Measurements from ENCODE around the gene HECTD3. TPM values are rescaled to one million over a fixed set of nuclear protein-coding genes. Genes with fewer than 3 reads are reported as not detected.
"Not testable (repeated sequence)": the region's sequence is repeated elsewhere in the genome, so short reads cannot be mapped to it uniquely, and the experiment has no call there.

Gene HECTD3
- total RNA-seq, 1 donor from 2014 or later = 44.6 TPM

DNA sequence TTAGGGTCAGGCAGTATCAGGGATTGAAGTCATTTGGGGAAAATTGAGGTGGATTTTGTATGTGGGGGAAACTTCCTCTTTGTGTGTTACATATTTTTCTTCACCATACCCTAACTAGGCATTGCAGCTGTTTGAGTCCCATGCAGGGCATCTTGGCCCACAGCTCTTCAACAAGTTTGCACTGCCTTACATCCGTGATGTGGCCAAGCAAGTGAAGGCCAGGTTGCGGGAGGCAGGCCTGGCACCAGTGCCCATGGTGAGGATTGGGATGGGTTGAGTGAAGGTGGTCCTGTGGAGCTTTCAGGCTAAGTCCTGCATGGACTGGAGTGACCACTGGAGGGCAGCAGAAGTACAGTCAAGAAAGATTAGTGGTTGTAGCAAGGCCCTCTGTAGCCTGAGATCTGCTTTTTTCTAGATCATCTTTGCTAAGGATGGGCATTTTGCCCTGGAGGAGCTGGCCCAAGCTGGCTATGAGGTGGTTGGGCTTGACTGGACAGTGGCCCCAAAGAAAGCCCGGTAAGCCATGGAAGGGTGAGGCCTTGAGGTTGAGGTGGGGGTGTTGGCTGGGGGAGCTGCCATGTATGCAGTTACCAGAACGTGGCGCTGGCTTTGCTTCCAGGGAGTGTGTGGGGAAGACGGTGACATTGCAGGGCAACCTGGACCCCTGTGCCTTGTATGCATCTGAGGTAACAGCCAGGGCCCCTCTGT is 3.4 kb upstream of the HECTD3 start:
- intact Hi-C loops (cut with micrococcal nuclease) = loop anchor here (1.0 to 10.0 kb wide), 4 partner anchors 192 to 1180 kb away; partner anchors contain the start of genes POMGNT1 and ZSWIM5

- intact Hi-C loops (cut with micrococcal nuclease) = loop anchor here (1.0 to 10.0 kb wide), 6 partner anchors 193 to 1181 kb away; partner anchors contain the start of genes IPO13, POMGNT1, RNU5D-1 and ZSWIM5
Observed at GRCh38 chr1:45013551-45014209, 2.6 kb upstream of the HECTD3 start.

DNA sequence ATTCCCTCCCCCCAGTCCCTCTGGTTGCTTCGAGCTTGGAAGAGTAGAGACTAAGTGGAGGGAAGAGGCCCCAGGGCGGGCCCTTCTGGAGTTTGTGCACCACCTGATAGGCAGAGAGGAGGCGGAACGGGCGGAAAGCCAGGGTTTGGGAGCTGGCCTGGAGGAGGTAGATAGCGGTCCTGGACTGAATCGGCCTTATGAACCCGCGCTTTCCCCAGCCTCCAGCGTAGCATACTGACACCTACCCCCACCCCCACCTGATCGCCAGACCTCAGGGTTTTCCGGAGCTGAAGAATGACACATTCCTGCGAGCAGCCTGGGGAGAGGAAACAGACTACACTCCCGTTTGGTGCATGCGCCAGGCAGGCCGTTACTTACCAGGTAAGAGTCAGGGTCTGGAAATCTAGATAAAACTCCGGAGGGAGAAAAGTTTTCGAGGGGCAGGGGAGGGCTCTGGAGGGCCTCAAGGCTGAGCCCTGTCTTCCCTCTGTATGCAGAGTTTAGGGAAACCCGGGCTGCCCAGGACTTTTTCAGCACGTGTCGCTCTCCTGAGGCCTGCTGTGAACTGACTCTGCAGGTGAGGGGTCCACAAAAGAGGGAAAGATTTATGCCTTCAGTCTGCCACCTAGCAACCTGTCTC is 1.6 kb upstream of the HECTD3 start:
- intact Hi-C loops (cut with micrococcal nuclease) = loop anchor here (1.0 to 10.0 kb wide), 15 partner anchors 26 to 1182 kb away; partner anchors contain the start of genes AKR1A1, ARMH1, CCDC163 and EIF2B3

DNA sequence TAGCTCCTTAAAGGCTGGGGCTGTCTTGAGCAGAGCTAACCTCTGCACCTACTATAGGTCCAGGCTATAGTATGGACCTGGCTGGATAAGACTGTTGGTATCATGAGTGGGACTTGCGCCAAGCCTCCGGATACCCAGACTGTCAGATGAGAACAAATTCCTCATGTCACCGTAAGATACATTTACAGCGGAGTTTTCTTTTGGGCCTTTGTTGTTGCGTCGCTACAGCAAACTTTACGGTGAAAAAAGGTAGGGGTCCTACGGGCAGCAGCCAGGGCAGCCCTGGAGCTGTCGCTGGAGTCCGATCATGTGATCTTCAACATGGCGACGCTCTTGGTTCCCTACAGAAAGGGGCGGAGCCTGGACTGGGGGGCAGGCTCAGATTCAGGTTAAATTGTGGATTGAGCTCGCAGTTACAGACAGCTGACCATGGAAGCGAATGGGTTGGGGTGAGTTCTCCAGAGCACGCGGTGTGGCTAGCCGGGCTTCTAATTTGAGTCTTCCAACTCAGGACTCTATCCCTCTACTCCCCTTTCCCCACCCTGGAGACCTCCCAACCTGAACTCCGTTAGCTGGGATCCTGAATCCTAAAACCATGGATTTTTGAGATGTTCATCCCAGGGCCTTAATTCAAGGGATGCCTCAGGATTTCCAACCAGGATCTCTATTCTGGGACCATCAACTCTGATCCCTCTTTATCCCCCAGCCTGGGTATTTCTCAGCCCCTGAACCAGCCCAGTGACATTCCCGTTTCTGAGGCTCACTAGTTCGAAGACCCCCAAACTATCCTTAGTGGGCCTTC is 914 bp upstream of the HECTD3 start, which contains the start of gene UROD:
UROD (plus strand) TSS at position 418 of the 802 bp plus-strand sequence; CDS start at position 430, 12 bp downstream.
- intact Hi-C loops (cut with micrococcal nuclease) = loop anchor here (1.0 to 10.0 kb wide), 20 partner anchors 26 to 1183 kb away; partner anchors contain the start of genes AKR1A1, ARMH1, CCDC163 and EIF2B3

GRCh38 chr1:45009956-45010854 is 919 bp downstream of the HECTD3 start:
- intact Hi-C loops (cut with micrococcal nuclease) = loop anchor here (2.0 to 10.0 kb wide), 3 partner anchors 85 to 1185 kb away; partner anchors contain the start of gene POMGNT1

- intact Hi-C loops (cut with micrococcal nuclease) = no loop called here
Observed at GRCh38 chr1:45009296-45009865, 1.7 kb downstream of the HECTD3 start.

DNA sequence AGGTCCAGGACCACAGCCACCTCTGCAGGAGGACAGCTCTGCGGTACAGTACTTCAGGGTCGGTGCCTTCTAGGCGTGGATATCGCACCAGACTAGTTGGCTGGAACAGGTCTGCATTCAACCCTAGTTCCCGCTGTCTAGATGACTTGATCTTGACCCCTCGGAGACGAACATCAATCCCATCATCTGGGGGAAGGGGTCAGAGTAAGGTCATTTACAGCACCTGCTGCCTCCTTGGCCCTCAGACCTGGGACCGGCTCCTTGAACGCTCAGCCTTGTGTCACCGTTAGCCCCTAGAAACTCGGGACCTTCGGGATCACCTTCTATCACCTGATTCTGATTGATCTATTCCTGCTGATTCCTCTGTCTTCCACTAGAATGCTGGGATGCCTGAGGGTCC is 2.6 kb downstream of the HECTD3 start:
- intact Hi-C loops (cut with micrococcal nuclease) = no loop called here

DNA sequence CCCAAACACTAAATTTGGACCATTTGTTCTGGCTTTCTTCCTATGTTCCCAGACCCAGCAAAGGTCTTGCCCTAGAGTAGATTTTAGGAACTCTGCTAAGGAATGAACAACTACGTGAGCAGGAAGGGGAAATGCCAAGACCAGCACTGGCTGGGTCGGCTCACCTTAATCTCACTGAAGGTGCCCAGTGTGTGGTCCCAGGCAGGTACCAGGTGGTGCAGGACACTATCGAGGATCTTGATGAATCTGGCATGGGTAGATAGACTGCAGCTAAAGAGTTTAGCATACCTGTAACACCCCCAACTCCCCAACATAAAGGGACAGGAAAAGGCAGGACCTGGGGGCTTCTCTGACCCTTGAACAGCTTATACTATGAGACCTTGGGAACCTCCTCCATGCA is 3.0 kb downstream of the HECTD3 start:
- intact Hi-C loops (cut with micrococcal nuclease) = no loop called here

GRCh38 chr1:45007311-45007710 is 3.8 kb downstream of the HECTD3 start:
- intact Hi-C loops (cut with micrococcal nuclease) = no loop called here

DNA sequence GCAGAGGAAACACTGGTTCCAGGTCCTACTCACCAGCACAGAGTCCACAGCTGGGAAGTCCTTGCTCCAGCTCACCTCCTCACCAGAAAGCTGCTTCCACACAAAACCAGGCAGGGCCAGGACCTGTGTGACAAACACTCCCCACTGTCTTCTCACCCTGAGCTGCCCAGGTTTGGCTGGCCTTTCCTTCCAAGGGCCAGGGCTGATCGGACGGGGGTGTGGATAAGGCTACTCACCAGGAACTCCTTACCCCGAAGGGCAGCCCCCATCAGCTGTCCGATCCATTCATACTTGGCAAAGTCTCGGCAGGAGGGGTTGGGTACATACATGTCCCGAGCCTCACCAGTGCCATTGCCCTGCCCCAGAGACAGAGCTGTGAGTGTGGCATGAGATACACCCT is 5.4 kb downstream of the HECTD3 start:
- intact Hi-C loops (cut with micrococcal nuclease) = no loop called here

GRCh38 chr1:45004281-45004920 is 6.7 kb downstream of the HECTD3 start:
- intact Hi-C loops (cut with micrococcal nuclease) = no loop called here

- intact Hi-C loops (cut with micrococcal nuclease) = no loop called here
Observed at GRCh38 chr1:45003741-45004140, 7.4 kb downstream of the HECTD3 start.

DNA sequence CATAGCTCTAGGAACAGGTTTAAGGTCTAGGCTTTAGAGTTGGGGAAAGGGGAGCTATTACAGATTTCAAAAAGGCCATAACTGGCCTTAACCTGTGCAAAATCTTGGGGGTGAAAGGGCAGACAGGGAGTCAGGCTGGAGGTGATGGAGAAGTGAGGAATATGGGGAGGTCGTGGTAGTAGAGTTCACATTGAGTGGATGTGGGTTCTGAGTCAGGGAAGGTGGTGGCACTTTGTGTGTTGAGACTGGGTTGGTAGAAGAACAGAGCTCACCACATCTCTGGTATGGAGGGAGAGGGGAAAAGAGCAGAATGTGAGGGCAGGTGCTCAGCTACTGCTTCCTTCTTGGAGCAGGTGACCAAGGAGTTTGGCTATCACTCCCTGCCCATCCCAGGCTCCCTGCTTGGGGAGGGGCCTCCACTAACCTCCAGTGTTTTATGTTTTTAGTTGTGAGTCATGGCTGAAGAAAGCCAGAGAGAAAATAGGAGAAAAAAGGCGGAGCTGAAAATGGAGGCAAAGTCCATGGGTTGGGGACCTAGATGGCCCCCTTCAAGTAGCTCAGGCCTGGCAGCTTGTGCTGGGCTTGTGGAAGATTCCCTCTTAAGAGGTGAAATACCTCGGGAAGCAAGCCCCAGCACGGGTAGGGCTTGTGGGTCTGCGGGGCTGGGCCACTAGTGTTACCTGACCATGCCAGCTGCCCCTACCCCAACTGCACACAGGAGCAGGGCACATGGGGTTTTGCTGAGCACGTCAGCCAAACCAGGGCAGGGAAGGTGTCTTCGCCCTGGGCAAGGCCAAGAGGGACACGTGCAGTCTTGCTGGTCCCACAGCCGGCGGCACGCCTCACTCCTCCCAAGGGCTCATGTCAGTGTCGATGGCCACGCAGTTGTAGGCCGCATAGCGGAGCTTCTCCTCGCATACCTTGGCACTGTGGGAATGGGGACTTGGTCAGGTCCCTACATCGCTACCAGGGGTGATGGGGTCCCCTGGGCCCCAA is 8.2 kb downstream of the HECTD3 start:
- intact Hi-C loops (cut with micrococcal nuclease) = no loop called here

DNA sequence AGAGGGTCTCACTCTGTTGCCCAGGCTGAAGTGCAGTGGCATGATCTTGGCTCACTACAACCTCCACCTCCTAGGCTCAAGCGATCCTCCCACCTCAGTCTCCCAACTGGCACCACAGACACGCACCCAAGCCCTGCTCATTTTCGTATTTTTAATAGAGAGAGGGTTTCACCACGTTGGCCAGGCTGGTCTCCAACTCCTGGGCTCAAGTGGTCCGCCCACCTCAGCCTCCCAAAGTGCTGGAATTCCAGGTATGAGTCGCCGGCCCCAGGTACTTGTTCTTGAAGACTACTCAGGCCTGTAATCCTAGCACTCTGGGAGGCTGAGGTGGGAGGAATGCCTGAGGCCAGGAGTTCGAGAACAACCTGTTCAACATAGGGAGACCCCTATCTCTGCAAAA is 9.5 kb downstream of the HECTD3 start:
- intact Hi-C loops (cut with micrococcal nuclease) = not testable (repeated sequence)

DNA sequence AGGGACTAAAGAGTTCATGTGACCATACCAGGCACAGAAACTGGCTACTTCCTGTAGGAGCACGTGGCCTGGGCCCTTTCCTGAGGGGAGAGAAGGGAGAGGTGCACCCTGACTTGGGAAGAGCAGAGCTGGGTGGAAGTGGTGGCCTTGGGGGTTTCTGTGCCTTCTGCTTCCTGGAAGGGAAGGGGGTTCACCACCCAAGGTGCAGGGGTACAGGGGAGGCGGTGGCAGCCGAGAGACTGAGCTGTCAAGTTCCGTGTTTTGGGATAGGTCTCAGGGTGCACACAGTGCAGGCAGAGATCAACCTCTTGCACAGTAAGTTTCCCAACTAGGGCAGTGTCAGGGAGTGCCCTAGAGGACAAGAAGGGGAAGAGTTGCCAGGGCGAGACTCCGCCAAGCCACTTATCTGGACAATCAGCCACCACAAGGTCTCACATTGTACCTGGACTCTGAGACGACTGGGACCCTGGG is 10.1 kb downstream of the HECTD3 start:
- intact Hi-C loops (cut with micrococcal nuclease) = no loop called here

GRCh38 chr1:44999232-44999631 is 11.9 kb downstream of the HECTD3 start:
- intact Hi-C loops (cut with micrococcal nuclease) = no loop called here

DNA sequence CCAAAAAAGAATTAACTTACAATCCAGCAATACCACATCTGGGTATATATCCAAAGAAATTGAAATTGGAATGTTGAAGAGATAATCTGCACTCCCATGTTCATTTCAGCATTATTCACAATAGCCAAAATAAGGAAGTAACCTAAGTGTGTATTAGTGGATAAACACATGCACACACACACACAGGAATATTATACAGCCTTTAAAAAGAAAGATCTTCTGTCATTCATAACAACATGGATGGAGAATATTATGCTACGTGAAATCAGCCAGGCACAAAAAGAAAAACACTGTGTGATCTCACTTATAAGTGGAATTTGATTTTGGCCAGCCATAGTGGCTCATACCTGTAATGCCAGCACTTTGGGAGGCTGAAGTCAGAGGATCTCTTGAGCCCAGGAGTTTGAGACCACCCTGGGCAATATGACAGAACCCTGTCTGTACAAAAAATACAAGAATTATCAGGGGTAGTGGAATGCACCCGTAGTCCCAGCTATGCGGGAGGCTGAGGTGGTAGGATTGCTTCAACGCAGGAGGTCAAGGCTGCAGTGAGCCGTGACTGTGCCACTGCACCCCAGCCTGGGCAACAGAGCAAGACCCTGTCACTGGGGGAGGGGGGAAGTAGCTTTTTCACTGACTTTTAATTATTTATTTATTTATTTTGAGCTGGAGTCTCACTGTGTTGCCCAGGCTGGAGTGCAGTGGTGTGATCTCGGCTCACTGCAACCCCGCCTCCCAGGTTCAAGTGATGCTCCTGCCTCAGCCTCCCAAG is 15.5 kb downstream of the HECTD3 start:
- intact Hi-C loops (cut with micrococcal nuclease) = no loop called here
